ENCODE results near the gene STXBP6. TPM values are rescaled to one million over a fixed set of nuclear protein-coding genes. Genes with fewer than 3 reads are reported as not detected.

Gene STXBP6
- total RNA-seq, 4 donors from 2014 or later, result 44.1 to 120 (median 67.4) TPM

DNA sequence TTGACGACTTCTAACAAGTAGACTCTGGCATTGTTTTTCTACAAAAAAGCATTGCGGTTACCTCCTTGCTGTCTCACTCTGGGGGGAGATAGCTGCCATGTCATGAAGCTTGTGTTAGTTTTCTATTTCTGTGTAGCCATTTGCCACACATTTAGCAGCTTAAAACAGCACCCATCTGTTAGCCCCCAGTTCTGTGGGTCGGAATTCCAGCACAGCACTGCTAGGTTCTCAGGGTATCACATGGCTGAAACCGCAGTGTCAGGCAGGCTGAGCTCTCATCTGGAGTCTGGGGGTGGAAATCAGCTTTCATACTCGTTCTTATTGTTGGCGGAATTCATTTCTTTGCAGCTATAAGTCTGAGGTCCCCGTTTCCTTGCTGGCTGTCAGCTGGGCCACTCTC lies 19.9 kb upstream of the STXBP6 start:
- WGBS, 2 donors, result 85 to 90% methylated on average over 7 of the region's 7 CpGs
- Histone ChIP-seq H3K27me3 (no peaks in the 10 kb centered on the region), H3K4me1 (peaks cover 0 to 5% of the 10 kb centered on the region in 2 donors), H3K4me3 (replicated peaks in 1 of 3) (no peak overlapping the region), H3K36me3 (no peaks in the 10 kb centered on the region), H3K9me3 (no peaks in the 10 kb centered on the region), H3K27ac (no peak overlapping the region)
- no peak for DNase-seq
- intact Hi-C loops (cut with DNase I), result no loop called here
- TF ChIP-seq POLR2A (IDR thresholded peaks at IDR 0.05), result no peak
- TF ChIP-seq, protein P1, sequence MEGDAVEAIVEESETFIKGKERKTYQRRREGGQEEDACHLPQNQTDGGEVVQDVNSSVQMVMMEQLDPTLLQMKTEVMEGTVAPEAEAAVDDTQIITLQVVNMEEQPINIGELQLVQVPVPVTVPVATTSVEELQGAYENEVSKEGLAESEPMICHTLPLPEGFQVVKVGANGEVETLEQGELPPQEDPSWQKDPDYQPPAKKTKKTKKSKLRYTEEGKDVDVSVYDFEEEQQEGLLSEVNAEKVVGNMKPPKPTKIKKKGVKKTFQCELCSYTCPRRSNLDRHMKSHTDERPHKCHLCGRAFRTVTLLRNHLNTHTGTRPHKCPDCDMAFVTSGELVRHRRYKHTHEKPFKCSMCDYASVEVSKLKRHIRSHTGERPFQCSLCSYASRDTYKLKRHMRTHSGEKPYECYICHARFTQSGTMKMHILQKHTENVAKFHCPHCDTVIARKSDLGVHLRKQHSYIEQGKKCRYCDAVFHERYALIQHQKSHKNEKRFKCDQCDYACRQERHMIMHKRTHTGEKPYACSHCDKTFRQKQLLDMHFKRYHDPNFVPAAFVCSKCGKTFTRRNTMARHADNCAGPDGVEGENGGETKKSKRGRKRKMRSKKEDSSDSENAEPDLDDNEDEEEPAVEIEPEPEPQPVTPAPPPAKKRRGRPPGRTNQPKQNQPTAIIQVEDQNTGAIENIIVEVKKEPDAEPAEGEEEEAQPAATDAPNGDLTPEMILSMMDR (IDR thresholded peaks at IDR 0.05), result no peak

DNA sequence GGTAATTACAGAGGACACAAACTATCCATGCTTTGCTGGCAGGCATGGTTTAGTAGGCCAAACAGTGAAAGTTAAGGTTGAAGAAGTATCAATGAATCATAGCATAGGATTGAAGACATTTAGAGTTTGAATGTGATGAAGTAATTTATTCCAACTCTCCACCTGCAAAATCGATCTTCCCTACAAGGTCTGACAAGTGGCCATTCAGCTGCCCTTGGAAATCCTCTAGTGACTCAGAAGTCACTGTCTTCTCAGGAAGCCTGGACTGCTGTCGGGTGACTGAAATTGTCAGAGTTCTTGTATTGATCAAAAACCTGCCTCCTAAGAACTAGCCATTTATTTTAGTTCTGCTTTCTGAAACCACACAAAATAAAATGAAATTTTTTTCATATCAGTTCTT lies 17.7 kb upstream of the STXBP6 start:
- TF ChIP-seq, protein P1 (IDR thresholded peaks at IDR 0.05), result no peak
- TF ChIP-seq POLR2A (IDR thresholded peaks at IDR 0.05), result no peak
- intact Hi-C loops (cut with DNase I), result no loop called here
- 70 to 78% methylated on average over 2 of the region's 2 CpGs for WGBS, 2 donors

DNA sequence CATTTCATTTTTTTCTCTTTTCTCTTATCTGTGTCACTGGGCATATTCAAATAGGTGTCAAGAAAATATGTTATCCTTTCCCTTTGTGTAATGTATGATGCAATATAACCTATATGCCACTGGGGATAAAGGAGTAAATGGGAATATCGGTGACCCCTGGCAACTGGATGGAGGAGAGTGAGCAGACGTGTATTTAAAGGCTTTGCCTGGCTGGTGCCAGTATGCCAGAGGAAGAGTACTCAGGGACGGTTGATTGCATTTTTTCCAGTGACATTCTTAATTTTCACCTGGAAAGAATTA lies 12.0 kb upstream of the STXBP6 start:
- Histone ChIP-seq H3K4me3 (replicated peaks in 1 of 3) (no peak overlapping the region), H3K27me3 (no peaks in the 10 kb centered on the region), H3K27ac (no peak overlapping the region), H3K4me1 (peaks cover 0 to 7% of the 10 kb centered on the region in 2 donors), H3K36me3 (no peaks in the 10 kb centered on the region), H3K9me3 (no peaks in the 10 kb centered on the region)
- TF ChIP-seq, protein P1 (IDR thresholded peaks at IDR 0.05), result no peak
- no peak for TF ChIP-seq POLR2A (IDR thresholded peaks at IDR 0.05)
- WGBS, 2 donors, result 67 to 69% methylated on average over 3 of the region's 3 CpGs
- no peak for DNase-seq
- intact Hi-C loops (cut with DNase I), result no loop called here

More for the DNA sequence above, 17.7 kb upstream of the STXBP6 start:
- DNase-seq, result no peak
- Histone ChIP-seq H3K27me3 (no peaks in the 10 kb centered on the region), H3K4me1 (no peaks in the 10 kb centered on the region), H3K36me3 (no peaks in the 10 kb centered on the region), H3K9me3 (no peaks in the 10 kb centered on the region), H3K27ac (no peak overlapping the region), H3K4me3 (replicated peaks in 1 of 3) (no peak overlapping the region)

GRCh38 chr14:25056688-25057078 lies 6.7 kb upstream of the STXBP6 start:
- Histone ChIP-seq H3K27me3 (no peaks in the 10 kb centered on the region), H3K36me3 (no peaks in the 10 kb centered on the region), H3K4me3 (replicated peaks in 1 of 3) (no peak overlapping the region), H3K4me1 (peaks cover 0 to 4% of the 10 kb centered on the region in 2 donors), H3K27ac (no peak overlapping the region), H3K9me3 (no peaks in the 10 kb centered on the region)
- DNase-seq, result no peak
- TF ChIP-seq, protein P1 (IDR thresholded peaks at IDR 0.05), result no peak
- no peak for TF ChIP-seq POLR2A (IDR thresholded peaks at IDR 0.05)
- intact Hi-C loops (cut with DNase I), result no loop called here
- 77 to 92% methylated on average over 1 of the region's 1 CpG for WGBS, 2 donors

DNA sequence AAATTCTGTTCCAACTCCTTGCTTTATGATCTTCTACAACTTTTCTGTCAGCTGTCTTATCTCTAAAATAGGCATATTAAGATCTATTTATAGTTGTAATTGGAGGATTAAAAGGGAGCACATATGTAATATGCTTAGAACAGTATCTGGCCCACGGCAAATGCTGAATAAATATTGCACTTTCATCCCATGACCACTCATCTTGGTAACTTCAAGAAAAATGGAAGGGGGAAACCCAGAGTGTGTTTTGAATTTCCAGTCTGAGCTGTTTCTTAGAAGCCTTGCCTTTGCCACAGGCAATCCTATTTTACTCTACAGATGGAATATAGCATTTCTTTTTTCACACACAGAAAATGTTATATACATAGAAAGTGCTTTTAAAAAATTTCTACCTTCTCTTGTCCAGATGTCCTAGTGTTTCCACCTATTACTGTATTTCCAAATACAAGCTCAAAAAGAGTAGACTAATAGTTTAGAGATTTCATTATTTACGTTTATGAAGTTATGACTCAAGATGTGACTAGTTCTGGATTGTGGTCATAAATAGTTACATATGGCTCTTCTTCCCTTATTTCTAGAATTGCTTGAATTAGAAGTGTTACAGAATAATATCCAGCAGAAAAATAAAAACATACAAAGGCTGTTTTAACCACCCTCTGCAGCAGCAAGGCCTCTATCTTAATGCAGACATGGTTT lies 6.2 kb upstream of the STXBP6 start:
- Histone ChIP-seq H3K27ac (no peak overlapping the region), H3K9me3 (no peaks in the 10 kb centered on the region), H3K27me3 (no peaks in the 10 kb centered on the region), H3K4me1 (peaks cover 2 to 3% of the 10 kb centered on the region in 2 donors), H3K36me3 (no peaks in the 10 kb centered on the region), H3K4me3 (replicated peaks in 1 of 3) (no peak overlapping the region)
- TF ChIP-seq POLR2A (IDR thresholded peaks at IDR 0.05), result no peak
- no peak for DNase-seq
- intact Hi-C loops (cut with DNase I), result no loop called here
- WGBS, 2 donors, result 84 to 87% methylated on average over 2 of the region's 2 CpGs
